ENCODE measurements around the gene PCK2.

GRCh38 chr14:24129410-24129998 lies 35.4 kb downstream of the PCK2 start:
- no peak for TF ChIP-seq CTCF (conservative IDR thresholded peaks at IDR 0.05)
- TF ChIP-seq ZFX (IDR thresholded peaks at IDR 0.05) = no peak
